Measurements from ENCODE around the gene SF3B1. TPM values are rescaled to one million over a fixed set of nuclear protein-coding genes. Genes with fewer than 3 reads are reported as not detected.
"Not testable (repeated sequence)": the region's sequence is repeated elsewhere in the genome, so short reads cannot be mapped to it uniquely, and the experiment has no call there.

The SF3B1 gene
- total RNA-seq, result 404 to 422 TPM (median 414 TPM) in 3 replicates

- no peaks in the 10 kb centered on the region for H3K27me3 Mint-ChIP-seq (ENCODE audit: low read depth)
- H3K9me3 Mint-ChIP-seq, result no peaks in the 10 kb centered on the region
- peak within 1 kb of the TSS; percentile 95 for H3K4me3 Mint-ChIP-seq
- no peak for TF ChIP-seq CTCF (IDR thresholded peaks at IDR 0.05; ENCODE audit: unreplicated experiment)
- peak; percentile 95 to 98 for DNase-seq (ENCODE audit: low spot score in 2 of 2, unreplicated experiment in 2 of 2)
- peaks cover 35% of the 10 kb centered on the region for H3K4me1 Mint-ChIP-seq
- no peaks in the 10 kb centered on the region for H3K36me3 Mint-ChIP-seq
- H3K27ac Mint-ChIP-seq, result peak within 1 kb of the TSS; percentile 100
Measured at GRCh38 chr2:197434541-197435513, at the start of gene SF3B1. TSS of gene SF3B1 (minus strand) at chr2:197435028. CDS start at chr2:197434999, 29 bp downstream.

- not testable (repeated sequence) for DNase-seq (ENCODE audit: low spot score in 2 of 2, unreplicated experiment in 2 of 2); H3K27ac Mint-ChIP-seq; H3K4me1 Mint-ChIP-seq; H3K4me3 Mint-ChIP-seq; H3K9me3 Mint-ChIP-seq; H3K27me3 Mint-ChIP-seq (ENCODE audit: low read depth)
- peaks cover 35% of the 10 kb centered on the region for H3K36me3 Mint-ChIP-seq
Measured at GRCh38 chr2:197484248-197484647, 49.4 kb upstream of the SF3B1 start.

- Mint-ChIP-seq H3K27me3 (ENCODE audit: low read depth) (no peaks in the 10 kb centered on the region), H3K4me3 (no peak overlapping the region), H3K36me3 (peaks cover 27% of the 10 kb centered on the region), H3K9me3 (no peaks in the 10 kb centered on the region), H3K27ac (no peak overlapping the region), H3K4me1 (no peaks in the 10 kb centered on the region)
- no peak for DNase-seq (ENCODE audit: low spot score in 2 of 2, unreplicated experiment in 2 of 2)
- TF ChIP-seq CTCF (IDR thresholded peaks at IDR 0.05; ENCODE audit: unreplicated experiment), result no peak
Measured at GRCh38 chr2:197480165-197481036, 45.6 kb upstream of the SF3B1 start.

GRCh38 chr2:197477797-197478196, 43.0 kb upstream of the SF3B1 start:
- no peak for DNase-seq (ENCODE audit: low spot score in 2 of 2, unreplicated experiment in 2 of 2)
- Mint-ChIP-seq H3K27me3 (ENCODE audit: low read depth) (no peaks in the 10 kb centered on the region), H3K9me3 (no peaks in the 10 kb centered on the region), H3K36me3 (peaks cover 19% of the 10 kb centered on the region), H3K4me3 (no peak overlapping the region), H3K4me1 (no peaks in the 10 kb centered on the region), H3K27ac (no peak overlapping the region)
- no peak for TF ChIP-seq CTCF (IDR thresholded peaks at IDR 0.05; ENCODE audit: unreplicated experiment)

- TF ChIP-seq CTCF (IDR thresholded peaks at IDR 0.05; ENCODE audit: unreplicated experiment), result no peak
- Mint-ChIP-seq H3K36me3 (peaks cover 15% of the 10 kb centered on the region), H3K4me3 (no peak overlapping the region), H3K27ac (no peak overlapping the region), H3K27me3 (ENCODE audit: low read depth) (no peaks in the 10 kb centered on the region), H3K9me3 (no peaks in the 10 kb centered on the region), H3K4me1 (no peaks in the 10 kb centered on the region)
- DNase-seq (ENCODE audit: low spot score in 2 of 2, unreplicated experiment in 2 of 2), result no peak
Measured at GRCh38 chr2:197472166-197472565, 37.3 kb upstream of the SF3B1 start.

Data from mesothelial cell of epicardium (in vitro differentiated cells).